Activated naive CD4-positive, alpha-beta T cell treated with anti-CD3 and anti-CD28 coated beads, Interleukin-2, amount 10 ng/mL, durations not matched to agents 7 days and 5 days (primary cell): ENCODE data around the gene HBEGF.
A peak's percentile ranks its signal among the peaks of the same experiment; 100 is the strongest.

Experiments used
- CTCF ChIA-PET: fragments of 350-600 bp; sonication (Branson Sonifier 250); formaldehyde crosslinking; loops from one replicate; lab custom pipeline; 2021; ENCODE audit warnings: antibody characterized with exemption; lab: Charles Lee
- DNase-seq: peaks from one replicate; pipeline ENCODE4 v3.0.0-alpha.2; 2020
- H3K27ac Mint-ChIP-seq: one replicate; pipeline ENCODE4 v1.8.0; 2021; ENCODE audit warnings: mild to moderate bottlenecking, moderate library complexity, mixed read lengths
- H3K27me3 Mint-ChIP-seq: one replicate; pipeline ENCODE4 v1.8.0; 2021; ENCODE audit warnings: mild to moderate bottlenecking, mixed read lengths
- H3K36me3 Mint-ChIP-seq: one replicate; pipeline ENCODE4 v1.8.0; 2021; ENCODE audit warnings: mixed read lengths
- H3K4me1 Mint-ChIP-seq: one replicate; pipeline ENCODE4 v1.8.0; 2021; ENCODE audit warnings: mixed read lengths
- H3K4me3 Mint-ChIP-seq: one replicate; pipeline ENCODE4 v1.8.0; 2021; ENCODE audit warnings: mild to moderate bottlenecking, moderate library complexity, mixed read lengths
- H3K9me3 Mint-ChIP-seq: one replicate; pipeline ENCODE4 v1.8.0; 2021; ENCODE audit warnings: mixed read lengths

Gene HBEGF

GRCh38 chr5:140322751-140323731 is 23.4 kb downstream of the HBEGF start:
- Mint-ChIP-seq H3K27ac (no peak overlapping the region), H3K4me1 (peaks cover 4% of the 10 kb centered on the region), H3K9me3 (no peaks in the 10 kb centered on the region), H3K36me3 (no peaks in the 10 kb centered on the region), H3K4me3 (no peak overlapping the region), H3K27me3 (peaks cover 29% of the 10 kb centered on the region)
- CTCF ChIA-PET, result no interaction called here
- DNase-seq, result no peak

- Mint-ChIP-seq H3K4me1 (peaks cover 4% of the 10 kb centered on the region), H3K36me3 (no peaks in the 10 kb centered on the region), H3K27ac (no peak overlapping the region), H3K9me3 (no peaks in the 10 kb centered on the region), H3K4me3 (no peak overlapping the region), H3K27me3 (peaks cover 36% of the 10 kb centered on the region)
- CTCF ChIA-PET, result interaction anchor here (0.9 kb wide), 1 partner anchor 25 kb away, joined by 3 read pairs; the partner anchor contains the start of gene HBEGF
- DNase-seq, result no peak
These were observed 24.6 kb downstream of the HBEGF start for GRCh38 chr5:140321796-140322195.

- H3K27me3 Mint-ChIP-seq, result peaks cover 26% of the 10 kb centered on the region
- H3K4me1 Mint-ChIP-seq, result peaks cover 6% of the 10 kb centered on the region
- H3K27ac Mint-ChIP-seq, result no peak overlapping the region
- no peak overlapping the region for H3K4me3 Mint-ChIP-seq
- CTCF ChIA-PET, result no interaction called here
- no peak for DNase-seq
- H3K36me3 Mint-ChIP-seq, result no peaks in the 10 kb centered on the region
- H3K9me3 Mint-ChIP-seq, result no peaks in the 10 kb centered on the region
These were observed 26.6 kb downstream of the HBEGF start for GRCh38 chr5:140319833-140320232.

GRCh38 chr5:140318792-140319191 is 27.6 kb downstream of the HBEGF start:
- DNase-seq, result no peak
- H3K27me3 Mint-ChIP-seq, result peaks cover 20% of the 10 kb centered on the region
- no peaks in the 10 kb centered on the region for H3K9me3 Mint-ChIP-seq
- no peak overlapping the region for H3K4me3 Mint-ChIP-seq
- H3K27ac Mint-ChIP-seq, result no peak overlapping the region
- H3K4me1 Mint-ChIP-seq, result peaks cover 6% of the 10 kb centered on the region
- CTCF ChIA-PET, result no interaction called here
- no peaks in the 10 kb centered on the region for H3K36me3 Mint-ChIP-seq

- DNase-seq, result no peak
- no peak overlapping the region for H3K27ac Mint-ChIP-seq
- peaks cover 6% of the 10 kb centered on the region for H3K4me1 Mint-ChIP-seq
- no peaks in the 10 kb centered on the region for H3K9me3 Mint-ChIP-seq
- no peaks in the 10 kb centered on the region for H3K36me3 Mint-ChIP-seq
- H3K27me3 Mint-ChIP-seq, result peaks cover 18% of the 10 kb centered on the region
- H3K4me3 Mint-ChIP-seq, result no peak overlapping the region
- CTCF ChIA-PET, result interaction anchor here (0.9 to 1.2 kb wide), 2 partner anchors 8 to 78 kb away, joined by 4 to 6 read pairs; no protein-coding TSS in a partner anchor
These were observed 28.5 kb downstream of the HBEGF start for GRCh38 chr5:140317859-140318258.

GRCh38 chr5:140312791-140313189 is 33.6 kb downstream of the HBEGF start:
- H3K36me3 Mint-ChIP-seq, result no peaks in the 10 kb centered on the region
- H3K27ac Mint-ChIP-seq, result no peak overlapping the region
- H3K4me3 Mint-ChIP-seq, result no peak overlapping the region
- peaks cover 13% of the 10 kb centered on the region for H3K4me1 Mint-ChIP-seq
- no peaks in the 10 kb centered on the region for H3K9me3 Mint-ChIP-seq
- CTCF ChIA-PET, result interaction anchor here (0.9 to 2.6 kb wide), 3 partner anchors 39 to 72 kb away, joined by 3 to 12 read pairs (median 3); no protein-coding TSS in a partner anchor
- H3K27me3 Mint-ChIP-seq, result peaks cover 22% of the 10 kb centered on the region
- no peak for DNase-seq

GRCh38 chr5:140312067-140312790 is 34.2 kb downstream of the HBEGF start:
- H3K4me3 Mint-ChIP-seq, result no peak overlapping the region
- H3K27ac Mint-ChIP-seq, result no peak overlapping the region
- no peaks in the 10 kb centered on the region for H3K9me3 Mint-ChIP-seq
- peaks cover 21% of the 10 kb centered on the region for H3K27me3 Mint-ChIP-seq
- peaks cover 13% of the 10 kb centered on the region for H3K4me1 Mint-ChIP-seq
- no peak for DNase-seq
- no peaks in the 10 kb centered on the region for H3K36me3 Mint-ChIP-seq
- CTCF ChIA-PET, result interaction anchor here (0.9 to 2.6 kb wide), 4 partner anchors 38 to 71 kb away, joined by 3 to 12 read pairs (median 4); no protein-coding TSS in a partner anchor

- CTCF ChIA-PET, result interaction anchor here (0.9 to 2.6 kb wide), 3 partner anchors 35 to 67 kb away, joined by 3 to 12 read pairs (median 4); partner anchors contain the start of gene HBEGF
- no peaks in the 10 kb centered on the region for H3K9me3 Mint-ChIP-seq
- peaks cover 10% of the 10 kb centered on the region for H3K4me1 Mint-ChIP-seq
- no peak overlapping the region for H3K27ac Mint-ChIP-seq
- DNase-seq, result no peak
- no peaks in the 10 kb centered on the region for H3K36me3 Mint-ChIP-seq
- no peak overlapping the region for H3K4me3 Mint-ChIP-seq
- H3K27me3 Mint-ChIP-seq, result peaks cover 23% of the 10 kb centered on the region
These were observed 35.4 kb downstream of the HBEGF start for GRCh38 chr5:140311011-140311467.

- DNase-seq, result no peak
- Mint-ChIP-seq H3K4me3 (no peak overlapping the region), H3K27ac (no peak overlapping the region), H3K36me3 (no peaks in the 10 kb centered on the region), H3K9me3 (no peaks in the 10 kb centered on the region), H3K4me1 (peaks cover 10% of the 10 kb centered on the region), H3K27me3 (peaks cover 28% of the 10 kb centered on the region)
- CTCF ChIA-PET, result interaction anchor here (0.9 to 2.6 kb wide), 3 partner anchors 36 to 67 kb away, joined by 3 to 12 read pairs (median 4); partner anchors contain the start of gene HBEGF
These were observed 36.0 kb downstream of the HBEGF start for GRCh38 chr5:140310434-140310833.

GRCh38 chr5:140309706-140310249 is 36.6 kb downstream of the HBEGF start:
- Mint-ChIP-seq H3K27ac (no peak overlapping the region), H3K4me3 (no peak overlapping the region), H3K27me3 (peaks cover 28% of the 10 kb centered on the region), H3K4me1 (peaks cover 10% of the 10 kb centered on the region), H3K36me3 (no peaks in the 10 kb centered on the region), H3K9me3 (no peaks in the 10 kb centered on the region)
- no peak for DNase-seq
- CTCF ChIA-PET, result interaction anchor here (0.9 to 1.9 kb wide), 2 partner anchors 42 to 66 kb away, joined by 3 to 5 read pairs; no protein-coding TSS in a partner anchor

- CTCF ChIA-PET, result no interaction called here
- no peak overlapping the region for H3K27ac Mint-ChIP-seq
- no peaks in the 10 kb centered on the region for H3K9me3 Mint-ChIP-seq
- peaks cover 27% of the 10 kb centered on the region for H3K27me3 Mint-ChIP-seq
- peaks cover 5% of the 10 kb centered on the region for H3K36me3 Mint-ChIP-seq
- H3K4me1 Mint-ChIP-seq, result peaks cover 28% of the 10 kb centered on the region
- DNase-seq, result no peak
- no peak overlapping the region for H3K4me3 Mint-ChIP-seq
These were observed 40.9 kb downstream of the HBEGF start for GRCh38 chr5:140305471-140305870.

- Mint-ChIP-seq H3K4me1 (peaks cover 32% of the 10 kb centered on the region), H3K27me3 (peaks cover 18% of the 10 kb centered on the region), H3K27ac (no peak overlapping the region), H3K4me3 (no peak overlapping the region), H3K36me3 (peaks cover 13% of the 10 kb centered on the region), H3K9me3 (no peaks in the 10 kb centered on the region)
- CTCF ChIA-PET, result interaction anchor here (1.2 to 2.6 kb wide), 3 partner anchors 48 to 59 kb away, joined by 5 to 10 read pairs (median 8); no protein-coding TSS in a partner anchor
- DNase-seq, result no peak
These were observed 42.4 kb downstream of the HBEGF start for GRCh38 chr5:140303966-140304365.

- Mint-ChIP-seq H3K27ac (peak within 1 kb of the TSS; percentile 91), H3K4me1 (peaks cover 36% of the 10 kb centered on the region), H3K4me3 (peak within 1 kb of the TSS; percentile 98), H3K9me3 (no peaks in the 10 kb centered on the region), H3K36me3 (peaks cover 19% of the 10 kb centered on the region), H3K27me3 (peaks cover 18% of the 10 kb centered on the region)
- CTCF ChIA-PET, result interaction anchor here (1.4 to 2.6 kb wide), 3 partner anchors 42 to 58 kb away, joined by 3 to 10 read pairs (median 8); no protein-coding TSS in a partner anchor
- DNase-seq, result peak; percentile 95
These were observed 43.4 kb downstream of the HBEGF start, which contains the start of gene PFDN1 for GRCh38 chr5:140302786-140303639. PFDN1 (minus strand) TSS chr5:140303101; CDS start chr5:140303073, 28 bp downstream.
